ENCODE results near the gene OPCML.

- TF ChIP-seq POLR2A (IDR thresholded peaks at IDR 0.05): no peak
- TF ChIP-seq, protein P1, sequence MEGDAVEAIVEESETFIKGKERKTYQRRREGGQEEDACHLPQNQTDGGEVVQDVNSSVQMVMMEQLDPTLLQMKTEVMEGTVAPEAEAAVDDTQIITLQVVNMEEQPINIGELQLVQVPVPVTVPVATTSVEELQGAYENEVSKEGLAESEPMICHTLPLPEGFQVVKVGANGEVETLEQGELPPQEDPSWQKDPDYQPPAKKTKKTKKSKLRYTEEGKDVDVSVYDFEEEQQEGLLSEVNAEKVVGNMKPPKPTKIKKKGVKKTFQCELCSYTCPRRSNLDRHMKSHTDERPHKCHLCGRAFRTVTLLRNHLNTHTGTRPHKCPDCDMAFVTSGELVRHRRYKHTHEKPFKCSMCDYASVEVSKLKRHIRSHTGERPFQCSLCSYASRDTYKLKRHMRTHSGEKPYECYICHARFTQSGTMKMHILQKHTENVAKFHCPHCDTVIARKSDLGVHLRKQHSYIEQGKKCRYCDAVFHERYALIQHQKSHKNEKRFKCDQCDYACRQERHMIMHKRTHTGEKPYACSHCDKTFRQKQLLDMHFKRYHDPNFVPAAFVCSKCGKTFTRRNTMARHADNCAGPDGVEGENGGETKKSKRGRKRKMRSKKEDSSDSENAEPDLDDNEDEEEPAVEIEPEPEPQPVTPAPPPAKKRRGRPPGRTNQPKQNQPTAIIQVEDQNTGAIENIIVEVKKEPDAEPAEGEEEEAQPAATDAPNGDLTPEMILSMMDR (IDR thresholded peaks at IDR 0.05): no peak
These were observed 543.9 kb downstream of the OPCML start for GRCh38 chr11:132988411-132988810.

Data from vagina (tissue), 2 donors.